NOMO-1 treated with dmso at 0.1 percent for 144 hours (cell line): ENCODE data around the gene GOLPH3.
"Not testable (repeated sequence)": the region's sequence is repeated elsewhere in the genome, so short reads cannot be mapped to it uniquely, and the experiment has no call there.

Source experiments
- DNase-seq: peaks from one replicate; lab custom pipeline; 2025; ENCODE audit not compliant: unreplicated experiment; lab: John Stamatoyannopoulos, UW

GOLPH3 gene

GRCh38 chr5:32138839-32139493, 35.2 kb downstream of the GOLPH3 start:
- DNase-seq, result no peak

- DNase-seq, result no peak
These were observed 37.8 kb downstream of the GOLPH3 start for GRCh38 chr5:32136342-32136741.

GRCh38 chr5:32135086-32135485, 39.0 kb downstream of the GOLPH3 start:
- no peak for DNase-seq

- DNase-seq, result no peak
These were observed 41.4 kb downstream of the GOLPH3 start for GRCh38 chr5:32132757-32133156.

GRCh38 chr5:32131604-32132003, 42.5 kb downstream of the GOLPH3 start:
- DNase-seq, result no peak

- no peak for DNase-seq
These were observed 43.3 kb downstream of the GOLPH3 start for GRCh38 chr5:32130865-32131264.

- no peak for DNase-seq
These were observed 45.0 kb downstream of the GOLPH3 start for GRCh38 chr5:32129074-32129598.

- no peak for DNase-seq
These were observed 46.4 kb downstream of the GOLPH3 start for GRCh38 chr5:32127711-32128110.

GRCh38 chr5:32126691-32127090, 47.4 kb downstream of the GOLPH3 start:
- no peak for DNase-seq

- DNase-seq, result no peak
These were observed 50.0 kb downstream of the GOLPH3 start for GRCh38 chr5:32123889-32124676.

GRCh38 chr5:32123058-32123805, 50.9 kb downstream of the GOLPH3 start:
- DNase-seq, result peak; percentile 19

GRCh38 chr5:32118922-32119321, 55.2 kb downstream of the GOLPH3 start:
- DNase-seq, result not testable (repeated sequence)

- no peak for DNase-seq
These were observed 57.4 kb downstream of the GOLPH3 start for GRCh38 chr5:32116574-32117313.

GRCh38 chr5:32115985-32116384, 58.1 kb downstream of the GOLPH3 start:
- no peak for DNase-seq

GRCh38 chr5:32110111-32110696, 63.9 kb downstream of the GOLPH3 start:
- DNase-seq, result no peak

- DNase-seq, result no peak
These were observed 64.9 kb downstream of the GOLPH3 start for GRCh38 chr5:32109236-32109635.

- no peak for DNase-seq
These were observed 66.0 kb downstream of the GOLPH3 start for GRCh38 chr5:32108167-32108566.

- no peak for DNase-seq
These were observed 66.8 kb downstream of the GOLPH3 start for GRCh38 chr5:32107291-32107690.

GRCh38 chr5:32103521-32103920, 70.6 kb downstream of the GOLPH3 start:
- no peak for DNase-seq

- DNase-seq, result no peak
These were observed 71.7 kb downstream of the GOLPH3 start for GRCh38 chr5:32102254-32102986.
